HEK293 (cell line): ENCODE measurements around the gene EMSY.

ENCODE experiments used
- GLIS2 ChIP-seq: fragments of 450-650 bp; formaldehyde crosslinking; IDR thresholded peaks from 2 replicates; pipeline ENCODE4 v1.5.1; 2016; ENCODE audit warnings: missing biosample characterization, missing genetic modification characterization
- TF ChIP-seq, protein P1 (sequence below): fragments of 450-650 bp; formaldehyde crosslinking; IDR thresholded peaks from 2 replicates; pipeline ENCODE4 v1.5.1; 2016; ENCODE audit warnings: missing biosample characterization, missing genetic modification characterization
- TF ChIP-seq, protein P2 (sequence below): fragments of 450-650 bp; formaldehyde crosslinking; IDR thresholded peaks from 2 replicates; pipeline ENCODE4 v1.5.1; 2016; ENCODE audit warnings: missing biosample characterization, missing genetic modification characterization

DNA sequence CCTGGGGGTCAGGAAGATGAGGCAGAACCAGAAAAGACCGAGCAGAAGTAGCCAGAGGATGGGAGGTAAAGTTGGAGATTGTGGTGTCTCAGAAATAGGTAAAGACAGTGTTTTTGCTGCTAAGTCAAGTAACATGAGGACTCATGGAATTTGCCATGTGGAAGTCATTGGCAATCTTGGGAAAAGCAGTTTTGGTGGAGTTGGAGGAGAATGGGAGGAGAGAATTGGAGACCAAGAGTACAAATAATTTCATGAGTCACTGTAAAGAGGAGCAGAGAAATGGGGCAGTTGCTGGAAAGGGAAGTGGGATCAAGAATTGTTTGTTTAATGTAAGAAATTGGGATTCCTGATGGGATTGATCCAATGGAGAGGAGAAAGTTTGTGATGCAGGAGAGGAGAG lies 114.1 kb downstream of the EMSY start:
- TF ChIP-seq GLIS2 (tag by site-specific recombination): no peak
- TF ChIP-seq, protein P1, sequence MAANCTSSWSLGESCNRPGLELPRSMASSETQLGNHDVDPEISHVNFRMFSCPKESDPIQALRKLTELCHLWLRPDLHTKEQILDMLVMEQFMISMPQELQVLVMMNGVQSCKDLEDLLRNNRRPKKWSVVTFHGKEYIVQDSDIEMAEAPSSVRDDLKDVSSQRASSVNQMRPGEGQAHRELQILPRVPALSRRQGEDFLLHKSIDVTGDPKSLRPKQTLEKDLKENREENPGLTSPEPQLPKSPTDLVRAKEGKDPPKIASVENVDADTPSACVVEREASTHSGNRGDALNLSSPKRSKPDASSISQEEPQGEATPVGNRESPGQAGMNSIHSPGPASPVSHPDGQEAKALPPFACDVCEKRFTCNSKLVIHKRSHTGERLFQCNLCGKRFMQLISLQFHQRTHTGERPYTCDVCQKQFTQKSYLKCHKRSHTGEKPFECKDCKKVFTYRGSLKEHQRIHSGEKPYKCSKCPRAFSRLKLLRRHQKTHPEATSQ: no peak
- TF ChIP-seq, protein P2, sequence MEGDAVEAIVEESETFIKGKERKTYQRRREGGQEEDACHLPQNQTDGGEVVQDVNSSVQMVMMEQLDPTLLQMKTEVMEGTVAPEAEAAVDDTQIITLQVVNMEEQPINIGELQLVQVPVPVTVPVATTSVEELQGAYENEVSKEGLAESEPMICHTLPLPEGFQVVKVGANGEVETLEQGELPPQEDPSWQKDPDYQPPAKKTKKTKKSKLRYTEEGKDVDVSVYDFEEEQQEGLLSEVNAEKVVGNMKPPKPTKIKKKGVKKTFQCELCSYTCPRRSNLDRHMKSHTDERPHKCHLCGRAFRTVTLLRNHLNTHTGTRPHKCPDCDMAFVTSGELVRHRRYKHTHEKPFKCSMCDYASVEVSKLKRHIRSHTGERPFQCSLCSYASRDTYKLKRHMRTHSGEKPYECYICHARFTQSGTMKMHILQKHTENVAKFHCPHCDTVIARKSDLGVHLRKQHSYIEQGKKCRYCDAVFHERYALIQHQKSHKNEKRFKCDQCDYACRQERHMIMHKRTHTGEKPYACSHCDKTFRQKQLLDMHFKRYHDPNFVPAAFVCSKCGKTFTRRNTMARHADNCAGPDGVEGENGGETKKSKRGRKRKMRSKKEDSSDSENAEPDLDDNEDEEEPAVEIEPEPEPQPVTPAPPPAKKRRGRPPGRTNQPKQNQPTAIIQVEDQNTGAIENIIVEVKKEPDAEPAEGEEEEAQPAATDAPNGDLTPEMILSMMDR (tag by site-specific recombination): no peak
